Nephron progenitor cell (in vitro differentiated cells): ENCODE results near the gene UBAP2L.

ENCODE experiments used
- DNase-seq: peaks from one replicate; pipeline ENCODE4 v3.0.0; 2021
- H3K27ac Mint-ChIP-seq: 2 replicates; pipeline ENCODE4 v1.8.0; 2021; ENCODE audit warnings: mild to moderate bottlenecking, moderate library complexity, mixed read lengths
- H3K27me3 Mint-ChIP-seq: 2 replicates; pipeline ENCODE4 v1.8.0; 2021; ENCODE audit warnings: mild to moderate bottlenecking, low read depth, mixed read lengths; ENCODE audit not compliant: poor library complexity
- H3K36me3 Mint-ChIP-seq: 2 replicates; pipeline ENCODE4 v1.8.0; 2021; ENCODE audit warnings: low read depth, mixed read lengths
- H3K4me1 Mint-ChIP-seq: 2 replicates; pipeline ENCODE4 v1.8.0; 2021; ENCODE audit warnings: mixed read lengths
- H3K4me3 Mint-ChIP-seq: 2 replicates; pipeline ENCODE4 v1.8.0; 2021; ENCODE audit warnings: mild to moderate bottlenecking, moderate library complexity, mixed read lengths
- H3K9me3 Mint-ChIP-seq: 2 replicates; pipeline ENCODE4 v1.8.0; 2021; ENCODE audit warnings: mild to moderate bottlenecking, moderate library complexity, mixed read lengths
- TF ChIP-seq, protein P1 (sequence below): fragments of 200-600 bp; sonication (generic); IDR thresholded peaks from 2 replicates; pipeline ENCODE4 v1.5.0; 2021; ENCODE audit warnings: antibody characterized with exemption

The UBAP2L gene

GRCh38 chr1:154183046-154183915, 37.5 kb upstream of the UBAP2L start:
- peak overlapping the region; percentile 100 for H3K4me3 Mint-ChIP-seq
- peaks cover 66% of the 10 kb centered on the region for H3K4me1 Mint-ChIP-seq
- H3K36me3 Mint-ChIP-seq, result peaks cover 7% of the 10 kb centered on the region
- H3K9me3 Mint-ChIP-seq, result no peaks in the 10 kb centered on the region
- H3K27ac Mint-ChIP-seq, result peak overlapping the region; percentile 94
- TF ChIP-seq, protein P1, sequence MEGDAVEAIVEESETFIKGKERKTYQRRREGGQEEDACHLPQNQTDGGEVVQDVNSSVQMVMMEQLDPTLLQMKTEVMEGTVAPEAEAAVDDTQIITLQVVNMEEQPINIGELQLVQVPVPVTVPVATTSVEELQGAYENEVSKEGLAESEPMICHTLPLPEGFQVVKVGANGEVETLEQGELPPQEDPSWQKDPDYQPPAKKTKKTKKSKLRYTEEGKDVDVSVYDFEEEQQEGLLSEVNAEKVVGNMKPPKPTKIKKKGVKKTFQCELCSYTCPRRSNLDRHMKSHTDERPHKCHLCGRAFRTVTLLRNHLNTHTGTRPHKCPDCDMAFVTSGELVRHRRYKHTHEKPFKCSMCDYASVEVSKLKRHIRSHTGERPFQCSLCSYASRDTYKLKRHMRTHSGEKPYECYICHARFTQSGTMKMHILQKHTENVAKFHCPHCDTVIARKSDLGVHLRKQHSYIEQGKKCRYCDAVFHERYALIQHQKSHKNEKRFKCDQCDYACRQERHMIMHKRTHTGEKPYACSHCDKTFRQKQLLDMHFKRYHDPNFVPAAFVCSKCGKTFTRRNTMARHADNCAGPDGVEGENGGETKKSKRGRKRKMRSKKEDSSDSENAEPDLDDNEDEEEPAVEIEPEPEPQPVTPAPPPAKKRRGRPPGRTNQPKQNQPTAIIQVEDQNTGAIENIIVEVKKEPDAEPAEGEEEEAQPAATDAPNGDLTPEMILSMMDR, result no peak
- peaks cover 12% of the 10 kb centered on the region for H3K27me3 Mint-ChIP-seq
- DNase-seq, result peak; percentile 96

DNA sequence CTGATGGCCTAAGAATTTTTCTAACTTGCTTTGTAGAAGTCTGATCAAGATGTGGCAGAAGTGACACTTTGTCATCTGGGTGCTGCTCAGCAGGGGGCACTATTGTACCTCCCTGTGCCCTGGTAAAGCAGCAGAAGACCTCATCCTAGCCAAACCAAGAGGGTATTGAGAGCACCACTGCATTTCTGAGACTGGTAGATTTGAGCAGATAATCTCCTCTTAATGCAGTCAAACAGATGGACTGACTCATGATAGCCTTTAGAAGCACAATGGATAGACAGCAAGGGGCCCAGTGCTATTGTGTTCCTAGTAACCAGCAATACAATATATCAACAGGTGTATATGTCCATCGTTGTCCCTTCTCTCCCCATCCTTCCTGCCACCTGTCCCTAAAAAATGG, 34.6 kb upstream of the UBAP2L start:
- no peak overlapping the region for H3K27ac Mint-ChIP-seq
- peaks cover 25% of the 10 kb centered on the region for H3K27me3 Mint-ChIP-seq
- no peaks in the 10 kb centered on the region for H3K9me3 Mint-ChIP-seq
- TF ChIP-seq, protein P1, result peak; percentile 69
- no peak overlapping the region for H3K4me3 Mint-ChIP-seq
- peaks cover 37% of the 10 kb centered on the region for H3K4me1 Mint-ChIP-seq
- H3K36me3 Mint-ChIP-seq, result no peaks in the 10 kb centered on the region
- DNase-seq, result peak; percentile 68

- Mint-ChIP-seq H3K4me3 (no peak overlapping the region), H3K4me1 (peaks cover 35% of the 10 kb centered on the region), H3K27me3 (peaks cover 33% of the 10 kb centered on the region), H3K36me3 (no peaks in the 10 kb centered on the region), H3K27ac (no peak overlapping the region), H3K9me3 (no peaks in the 10 kb centered on the region)
- no peak for DNase-seq
- TF ChIP-seq, protein P1, result no peak
Observed at GRCh38 chr1:154186852-154187501, 33.8 kb upstream of the UBAP2L start.

- Mint-ChIP-seq H3K27me3 (peaks cover 50% of the 10 kb centered on the region), H3K9me3 (no peaks in the 10 kb centered on the region)
Observed at GRCh38 chr1:154190550-154190949, 30.2 kb upstream of the UBAP2L start.

GRCh38 chr1:154191990-154192461, 28.7 kb upstream of the UBAP2L start, which contains the start of gene TPM3:
Gene TPM3 (minus strand): TSS chr1:154192100. CDS start chr1:154192018, 82 bp downstream.
- no peaks in the 10 kb centered on the region for H3K9me3 Mint-ChIP-seq
- TF ChIP-seq, protein P1, result no peak
- no peak for DNase-seq
- H3K4me1 Mint-ChIP-seq, result peaks cover 36% of the 10 kb centered on the region
- peaks cover 49% of the 10 kb centered on the region for H3K27me3 Mint-ChIP-seq
- H3K36me3 Mint-ChIP-seq, result no peaks in the 10 kb centered on the region
- H3K27ac Mint-ChIP-seq, result no peak within 1 kb of the TSS
- no peak within 1 kb of the TSS for H3K4me3 Mint-ChIP-seq

More at GRCh38 chr1:154190550-154190949, 30.2 kb upstream of the UBAP2L start:
- no peak for DNase-seq
- Mint-ChIP-seq H3K36me3 (no peaks in the 10 kb centered on the region), H3K4me1 (peaks cover 41% of the 10 kb centered on the region), H3K27ac (no peak overlapping the region), H3K4me3 (no peak overlapping the region)
- TF ChIP-seq, protein P1, result no peak
